ENCODE results near the gene STPG2. TPM values are rescaled to one million over a fixed set of nuclear protein-coding genes. Genes with fewer than 3 reads are reported as not detected.
"Not testable (repeated sequence)": the region's sequence is repeated elsewhere in the genome, so short reads cannot be mapped to it uniquely, and the experiment has no call there.

The STPG2 gene
- total RNA-seq, 4 donors from 2014 or later = 0.24 to 0.56 (median 0.47) TPM; not detected in 1

DNA sequence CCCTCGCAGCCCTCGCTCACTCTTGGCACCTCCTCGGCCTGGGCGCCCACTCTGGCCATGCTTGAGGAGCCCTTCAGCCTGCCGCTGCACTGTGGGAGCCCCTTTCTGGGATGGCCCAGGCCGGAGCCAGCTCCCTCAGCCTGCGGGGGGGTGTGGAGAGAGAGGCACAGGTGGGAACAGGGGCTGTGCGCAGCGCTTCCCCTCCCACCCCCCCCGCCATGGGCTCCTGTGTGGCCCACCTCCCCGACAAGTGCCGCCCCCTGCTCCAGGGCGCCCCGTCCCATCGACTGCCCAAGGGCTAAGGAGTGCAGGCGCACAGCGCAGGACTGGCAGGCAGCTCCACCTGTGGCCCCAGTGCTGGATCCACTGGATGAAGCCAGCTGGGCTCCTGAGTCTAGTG lies 220.2 kb downstream of the STPG2 start:
- ATAC-seq (ENCODE audit: low FRiP score) (no peak), DNase-seq (ENCODE audit: low spot score) (no peak)
- TF ChIP-seq, protein P1, sequence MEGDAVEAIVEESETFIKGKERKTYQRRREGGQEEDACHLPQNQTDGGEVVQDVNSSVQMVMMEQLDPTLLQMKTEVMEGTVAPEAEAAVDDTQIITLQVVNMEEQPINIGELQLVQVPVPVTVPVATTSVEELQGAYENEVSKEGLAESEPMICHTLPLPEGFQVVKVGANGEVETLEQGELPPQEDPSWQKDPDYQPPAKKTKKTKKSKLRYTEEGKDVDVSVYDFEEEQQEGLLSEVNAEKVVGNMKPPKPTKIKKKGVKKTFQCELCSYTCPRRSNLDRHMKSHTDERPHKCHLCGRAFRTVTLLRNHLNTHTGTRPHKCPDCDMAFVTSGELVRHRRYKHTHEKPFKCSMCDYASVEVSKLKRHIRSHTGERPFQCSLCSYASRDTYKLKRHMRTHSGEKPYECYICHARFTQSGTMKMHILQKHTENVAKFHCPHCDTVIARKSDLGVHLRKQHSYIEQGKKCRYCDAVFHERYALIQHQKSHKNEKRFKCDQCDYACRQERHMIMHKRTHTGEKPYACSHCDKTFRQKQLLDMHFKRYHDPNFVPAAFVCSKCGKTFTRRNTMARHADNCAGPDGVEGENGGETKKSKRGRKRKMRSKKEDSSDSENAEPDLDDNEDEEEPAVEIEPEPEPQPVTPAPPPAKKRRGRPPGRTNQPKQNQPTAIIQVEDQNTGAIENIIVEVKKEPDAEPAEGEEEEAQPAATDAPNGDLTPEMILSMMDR (IDR thresholded peaks at IDR 0.05) = no peak

- TF ChIP-seq, protein P1 (IDR thresholded peaks at IDR 0.05) = no peak
- ATAC-seq (ENCODE audit: low FRiP score) = no peak
- DNase-seq (ENCODE audit: low spot score) = no peak
Observed at GRCh38 chr4:97917115-97917514, 226.2 kb downstream of the STPG2 start.

DNA sequence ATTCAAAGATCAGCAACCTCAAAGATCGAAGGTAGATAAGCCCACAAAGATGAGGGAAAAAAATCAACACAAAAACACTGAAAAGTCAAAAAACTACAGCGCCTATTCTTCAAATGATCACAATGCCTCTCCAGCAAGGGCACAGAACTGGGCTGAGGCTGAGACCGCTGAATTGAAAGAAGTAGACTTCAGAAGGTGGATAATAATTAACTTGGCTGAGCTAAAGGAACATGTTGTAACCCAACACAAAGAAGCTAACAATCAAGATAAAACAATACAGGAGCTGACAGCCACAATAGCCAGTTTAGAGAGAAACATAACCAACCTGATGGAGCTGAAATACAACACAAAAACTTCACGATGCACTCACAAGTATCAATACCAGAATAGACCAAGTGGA lies 231.1 kb downstream of the STPG2 start:
- TF ChIP-seq, protein P1 (IDR thresholded peaks at IDR 0.05) = no peak
- DNase-seq (ENCODE audit: low spot score) (no peak), ATAC-seq (ENCODE audit: low FRiP score) (no peak)

GRCh38 chr4:97911236-97911906 lies 231.9 kb downstream of the STPG2 start:
- no peak for ATAC-seq (ENCODE audit: low FRiP score)
- TF ChIP-seq, protein P1 (IDR thresholded peaks at IDR 0.05) = no peak
- DNase-seq (ENCODE audit: low spot score) = no peak

- ATAC-seq (ENCODE audit: low FRiP score) (no peak), DNase-seq (ENCODE audit: low spot score) (no peak)
- TF ChIP-seq, protein P1 (IDR thresholded peaks at IDR 0.05) = no peak
Observed at GRCh38 chr4:97910005-97910404, 233.3 kb downstream of the STPG2 start.

- not testable (repeated sequence) for DNase-seq (ENCODE audit: low spot score); ATAC-seq (ENCODE audit: low FRiP score)
Observed at GRCh38 chr4:97903436-97904189, 239.7 kb downstream of the STPG2 start.

DNA sequence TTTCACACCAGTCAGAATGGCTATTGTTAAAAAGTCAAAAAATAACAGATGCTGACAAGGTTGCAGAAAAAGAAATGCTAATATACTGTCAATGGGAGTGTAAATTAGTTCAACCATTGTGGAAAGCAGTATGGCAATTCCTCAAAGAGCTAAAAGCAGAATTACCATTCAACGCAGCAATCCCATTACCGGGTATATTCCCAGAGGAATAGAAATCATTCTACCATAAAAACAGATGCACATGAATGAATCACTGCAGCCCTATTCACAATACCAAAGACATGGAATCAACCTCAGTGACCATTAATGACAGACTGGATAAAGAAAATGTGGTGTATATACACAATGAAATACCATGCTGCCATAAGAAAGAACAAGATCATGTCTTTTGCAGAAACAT lies 243.0 kb downstream of the STPG2 start:
- ATAC-seq (ENCODE audit: low FRiP score) (no peak), DNase-seq (ENCODE audit: low spot score) (no peak)
- TF ChIP-seq, protein P1 (IDR thresholded peaks at IDR 0.05) = no peak

Data from omental fat pad (tissue), 4 donors.